ENCODE measurements around the gene MTFR1L. TPM values are rescaled to one million over a fixed set of nuclear protein-coding genes. Genes with fewer than 3 reads are reported as not detected.

MTFR1L gene
- total RNA-seq, 1 experiment from 2014 or later = 32.5 TPM

DNA sequence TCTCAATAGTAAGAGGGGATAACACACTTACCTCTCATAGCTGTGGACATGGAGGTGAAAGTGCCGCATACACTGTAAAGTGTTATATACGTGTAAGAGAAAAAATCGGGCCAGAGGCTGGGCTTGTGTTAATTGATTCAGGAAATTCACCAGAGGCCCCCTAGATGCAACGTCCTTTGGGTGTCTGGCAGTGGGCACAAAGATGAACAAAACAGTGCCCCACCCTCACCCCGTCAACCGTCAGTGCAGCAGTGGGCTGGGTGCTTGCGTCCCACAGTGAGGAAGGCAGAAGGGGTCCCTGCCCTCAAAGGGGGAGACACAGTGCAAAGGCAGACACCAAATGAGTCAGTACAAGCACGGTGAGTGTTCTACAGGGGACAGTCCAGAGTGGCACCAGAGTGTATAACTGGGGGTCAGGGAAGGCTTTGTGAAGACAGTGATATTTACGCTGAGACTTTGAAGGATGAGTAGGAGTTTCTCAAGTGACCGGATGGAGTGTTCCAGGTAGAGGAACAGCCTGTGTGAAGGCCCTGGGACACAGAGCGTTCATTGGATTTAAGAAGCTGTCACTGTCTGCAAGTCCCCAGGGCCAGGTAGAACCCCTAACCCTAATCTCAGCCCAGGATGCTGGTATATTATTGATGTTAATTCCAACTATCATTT, 6.6 kb upstream of the MTFR1L start:
- DNase-seq = no peak
- no peak overlapping the region for H4K8ac ChIP-seq (replicated peaks; ENCODE audit: insufficient read length, low read depth, low read length)
- H3T11ph ChIP-seq (ENCODE audit: low read length) = no peak overlapping the region
- H3K4ac ChIP-seq (ENCODE audit: low read depth, low read length) = no peak overlapping the region
- H4K91ac ChIP-seq (ENCODE audit: insufficient read length, low read depth, low read length) = no peak overlapping the region
- H2BK15ac ChIP-seq (ENCODE audit: low read depth, low read length) = no peak overlapping the region
- H3K14ac ChIP-seq (ENCODE audit: insufficient read depth, low read length) = no peak overlapping the region
- H4K5ac ChIP-seq (ENCODE audit: insufficient read length, low read depth, low read length) = no peak overlapping the region
- no peaks in the 10 kb centered on the region for H3K9me3 Mint-ChIP-seq
- no peak overlapping the region for H3K56ac ChIP-seq (ENCODE audit: insufficient read length, low read depth, low read length)
- H2BK12ac ChIP-seq (ENCODE audit: insufficient read length, low read depth, low read length) = no peak overlapping the region
- no peak overlapping the region for H3K27ac ChIP-seq (ENCODE audit: insufficient read length, low read depth, low read length)
- H3K27ac Mint-ChIP-seq = peak overlapping the region in 1 of 3 experiments; percentile 86; a peak in 1 of 7 replicates
- no peak overlapping the region for H3K9ac ChIP-seq (ENCODE audit: extremely low read depth, insufficient read length, low read length)
- H2BK120ac ChIP-seq (ENCODE audit: low read depth, low read length, poor library complexity, severe bottlenecking) = no peak overlapping the region
- H2AFZ ChIP-seq (ENCODE audit: low read length) = no peak overlapping the region
- no peaks in the 10 kb centered on the region; the same call in 1 of the 2 replicates for H3K4me1 ChIP-seq (ENCODE audit: insufficient read depth, low read length)
- H3K27me3 Mint-ChIP-seq (ENCODE audit: low read depth) = peaks cover 2% of the 10 kb centered on the region; the same call in 1 of the 2 replicates
- no peaks in the 10 kb centered on the region for H3K27me3 ChIP-seq (ENCODE audit: insufficient read depth, low read length)
- no peaks in the 10 kb centered on the region for H3K23me2 ChIP-seq (ENCODE audit: insufficient read length, low read depth, low read length, poor library complexity, severe bottlenecking)
- no peaks in the 10 kb centered on the region for H3K79me1 ChIP-seq (ENCODE audit: insufficient read depth, low read depth, low read length, poor library complexity, severe bottlenecking)
- no peak overlapping the region for H2BK20ac ChIP-seq (ENCODE audit: low read depth, low read length, poor library complexity, severe bottlenecking)
- no peak overlapping the region for H2BK5ac ChIP-seq (ENCODE audit: insufficient read length, low read length)
- H3K18ac ChIP-seq (ENCODE audit: insufficient read length, low read depth, low read length) = no peak overlapping the region
- no peak overlapping the region for H2AK5ac ChIP-seq (ENCODE audit: insufficient read length, low read length)
- no peak overlapping the region for H3K23ac ChIP-seq (ENCODE audit: insufficient read length, low read depth, low read length)
- TF ChIP-seq, protein P1, sequence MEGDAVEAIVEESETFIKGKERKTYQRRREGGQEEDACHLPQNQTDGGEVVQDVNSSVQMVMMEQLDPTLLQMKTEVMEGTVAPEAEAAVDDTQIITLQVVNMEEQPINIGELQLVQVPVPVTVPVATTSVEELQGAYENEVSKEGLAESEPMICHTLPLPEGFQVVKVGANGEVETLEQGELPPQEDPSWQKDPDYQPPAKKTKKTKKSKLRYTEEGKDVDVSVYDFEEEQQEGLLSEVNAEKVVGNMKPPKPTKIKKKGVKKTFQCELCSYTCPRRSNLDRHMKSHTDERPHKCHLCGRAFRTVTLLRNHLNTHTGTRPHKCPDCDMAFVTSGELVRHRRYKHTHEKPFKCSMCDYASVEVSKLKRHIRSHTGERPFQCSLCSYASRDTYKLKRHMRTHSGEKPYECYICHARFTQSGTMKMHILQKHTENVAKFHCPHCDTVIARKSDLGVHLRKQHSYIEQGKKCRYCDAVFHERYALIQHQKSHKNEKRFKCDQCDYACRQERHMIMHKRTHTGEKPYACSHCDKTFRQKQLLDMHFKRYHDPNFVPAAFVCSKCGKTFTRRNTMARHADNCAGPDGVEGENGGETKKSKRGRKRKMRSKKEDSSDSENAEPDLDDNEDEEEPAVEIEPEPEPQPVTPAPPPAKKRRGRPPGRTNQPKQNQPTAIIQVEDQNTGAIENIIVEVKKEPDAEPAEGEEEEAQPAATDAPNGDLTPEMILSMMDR (conservative IDR thresholded peaks at IDR 0.05) = no peak
- peaks cover 3% of the 10 kb centered on the region for H4K20me1 ChIP-seq (ENCODE audit: control insufficient read depth, insufficient read depth, insufficient read length)
- no peaks in the 10 kb centered on the region for H3K9me3 ChIP-seq (ENCODE audit: control insufficient read depth, low read depth, low read length)
- peaks cover 10 to 14% of the 10 kb centered on the region in 2 experiments for H3K4me1 Mint-ChIP-seq
- no peaks in the 10 kb centered on the region for H3K79me2 ChIP-seq (ENCODE audit: insufficient read depth, low read length)
- H3K4me2 ChIP-seq (ENCODE audit: insufficient read depth, insufficient read length, low read length) = no peak overlapping the region
- H3K36me3 Mint-ChIP-seq (ENCODE audit: insufficient read depth in 1 of 3, low read depth in 3 of 3) = peaks cover 12 to 53% (median 44%) of the 10 kb centered on the region in 3 experiments; a peak in 6 of 7 replicates
- H3K4me3 Mint-ChIP-seq = no peak overlapping the region
- WGBS (ENCODE audit: extremely low coverage, insufficient read length, low lambda C conversion rate) = no CpG with 5 or more reads among the region's 11 CpGs
